ENCODE measurements around the gene KCNT1. TPM values are rescaled to one million over a fixed set of nuclear protein-coding genes. Genes with fewer than 3 reads are reported as not detected.

The KCNT1 gene
- polyA plus RNA-seq, 2 of the 4 experiments (the other 2 are of a cell fraction), result not detected

GRCh38 chr9:135776893-135777622, 75.1 kb downstream of the KCNT1 start:
- no peak for ATAC-seq
- ChIA-PET CTCF (interaction anchor here (0.5 to 1.3 kb wide), 6 partner anchors 10 to 135 kb away, joined by 3 to 6 read pairs (median 4); no protein-coding TSS in a partner anchor), POLR2A (no interaction called here)
- H3K9me3 ChIP-seq, result no peaks in the 10 kb centered on the region
- H3K4me2 ChIP-seq, result no peak overlapping the region
- TF ChIP-seq BHLHE40 (IDR thresholded peaks at IDR 0.05; ENCODE audit: low read depth, low read length) (no peak), RNF2 (IDR thresholded peaks at IDR 0.05; ENCODE audit: borderline replicate concordance, low read depth) (no peak), SREBF2 (IDR thresholded peaks at IDR 0.05) (no peak), CBX2 (IDR thresholded peaks at IDR 0.05; ENCODE audit: borderline replicate concordance, low read depth) (no peak), POLR2AphosphoS2 (conservative IDR thresholded peaks at IDR 0.05; ENCODE audit: low read length) (no peak), CEBPB (IDR thresholded peaks at IDR 0.05) (no peak), CTCF (IDR thresholded peaks at IDR 0.05) (no peak), PHF8 (IDR thresholded peaks at IDR 0.05; ENCODE audit: borderline replicate concordance, low read depth) (no peak), E2F6 (IDR thresholded peaks at IDR 0.05; ENCODE audit: borderline replicate concordance, low read depth) (no peak), HOXA7 (CRISPR knock-in tag; IDR thresholded peaks at IDR 0.05) (no peak), RARB (CRISPR knock-in tag; IDR thresholded peaks at IDR 0.05) (no peak), EHF (CRISPR knock-in tag; IDR thresholded peaks at IDR 0.05) (no peak), HOXB5 (CRISPR knock-in tag; IDR thresholded peaks at IDR 0.05) (no peak), REST (IDR thresholded peaks at IDR 0.05) (no peak), NFE2L2 (conservative IDR thresholded peaks at IDR 0.05; ENCODE audit: low read length) (no peak), ZSCAN20 (CRISPR knock-in tag; IDR thresholded peaks at IDR 0.05) (no peak), KDM5A (IDR thresholded peaks at IDR 0.05) (no peak), ZFP36 (IDR thresholded peaks at IDR 0.05; ENCODE audit: borderline replicate concordance, partially characterized antibody) (no peak)
- no peaks in the 10 kb centered on the region for H3K4me1 ChIP-seq
- no peak overlapping the region for H3K4me3 ChIP-seq
- DNase-seq (ENCODE audit: low read depth in 1 of 2, low spot score in 1 of 2), result no peak
- H3K27ac ChIP-seq, result no peak overlapping the region
- no peak for FAIRE-seq
- WGBS (ENCODE audit: missing lambda C conversion rate), result 73% methylated on average over 22 of the region's 25 CpGs

- TF ChIP-seq JUNB (IDR thresholded peaks at IDR 0.05), result no peak
- TF ChIP-seq KDM5A (IDR thresholded peaks at IDR 0.05), result no peak
- TF ChIP-seq PBX3 (IDR thresholded peaks at IDR 0.05), result no peak
- TF ChIP-seq CEBPB (IDR thresholded peaks at IDR 0.05), result no peak
- TF ChIP-seq E2F6 (IDR thresholded peaks at IDR 0.05; ENCODE audit: borderline replicate concordance, low read depth), result no peak
- TF ChIP-seq EHF (CRISPR knock-in tag; IDR thresholded peaks at IDR 0.05), result no peak
- no peak for TF ChIP-seq RFX5 (IDR thresholded peaks at IDR 0.05)
- TF ChIP-seq HOXA7 (CRISPR knock-in tag; IDR thresholded peaks at IDR 0.05), result no peak
- no peak for TF ChIP-seq RCOR1 (IDR thresholded peaks at IDR 0.05; ENCODE audit: low read depth, low read length)
- no peak for TF ChIP-seq MYC (IDR thresholded peaks at IDR 0.05; ENCODE audit: borderline replicate concordance, low read length)
- no peak for TF ChIP-seq MAFK (IDR thresholded peaks at IDR 0.05; ENCODE audit: partially characterized antibody)
- TF ChIP-seq PHF8 (IDR thresholded peaks at IDR 0.05; ENCODE audit: borderline replicate concordance, low read depth), result no peak
- no peak for TF ChIP-seq CHD2 (IDR thresholded peaks at IDR 0.05; ENCODE audit: low read length, partially characterized antibody)
- no peak for TF ChIP-seq POLR2A (IDR thresholded peaks at IDR 0.05; ENCODE audit: low read length)
- FAIRE-seq (no peak), DNase-seq (ENCODE audit: low read depth in 1 of 2, low spot score in 1 of 2) (no peak), ATAC-seq (no peak)
- no peak overlapping the region for H3K27ac ChIP-seq
- H3K4me3 ChIP-seq, result no peak overlapping the region
- no peak overlapping the region for H3K4me2 ChIP-seq
- ChIA-PET CTCF (interaction anchor here (0.8 to 1.3 kb wide), 5 partner anchors 10 to 77 kb away, joined by 3 to 6 read pairs (median 4); no protein-coding TSS in a partner anchor), POLR2A (no interaction called here)
- no peaks in the 10 kb centered on the region for H3K9me3 ChIP-seq
- no peaks in the 10 kb centered on the region for H3K4me1 ChIP-seq
These were observed 75.7 kb downstream of the KCNT1 start for GRCh38 chr9:135777623-135778177.
